Fibroblast of gingiva (primary cell): ENCODE measurements around the gene GTPBP1.

Source experiments
- DNase-seq: peaks from one replicate; pipeline ENCODE4 v3.0.0-alpha.2; 2011; ENCODE audit warnings: low read depth

GTPBP1 gene

GRCh38 chr22:38704654-38705234 is 1.0 kb upstream of the GTPBP1 start:
- DNase-seq: no peak

DNA sequence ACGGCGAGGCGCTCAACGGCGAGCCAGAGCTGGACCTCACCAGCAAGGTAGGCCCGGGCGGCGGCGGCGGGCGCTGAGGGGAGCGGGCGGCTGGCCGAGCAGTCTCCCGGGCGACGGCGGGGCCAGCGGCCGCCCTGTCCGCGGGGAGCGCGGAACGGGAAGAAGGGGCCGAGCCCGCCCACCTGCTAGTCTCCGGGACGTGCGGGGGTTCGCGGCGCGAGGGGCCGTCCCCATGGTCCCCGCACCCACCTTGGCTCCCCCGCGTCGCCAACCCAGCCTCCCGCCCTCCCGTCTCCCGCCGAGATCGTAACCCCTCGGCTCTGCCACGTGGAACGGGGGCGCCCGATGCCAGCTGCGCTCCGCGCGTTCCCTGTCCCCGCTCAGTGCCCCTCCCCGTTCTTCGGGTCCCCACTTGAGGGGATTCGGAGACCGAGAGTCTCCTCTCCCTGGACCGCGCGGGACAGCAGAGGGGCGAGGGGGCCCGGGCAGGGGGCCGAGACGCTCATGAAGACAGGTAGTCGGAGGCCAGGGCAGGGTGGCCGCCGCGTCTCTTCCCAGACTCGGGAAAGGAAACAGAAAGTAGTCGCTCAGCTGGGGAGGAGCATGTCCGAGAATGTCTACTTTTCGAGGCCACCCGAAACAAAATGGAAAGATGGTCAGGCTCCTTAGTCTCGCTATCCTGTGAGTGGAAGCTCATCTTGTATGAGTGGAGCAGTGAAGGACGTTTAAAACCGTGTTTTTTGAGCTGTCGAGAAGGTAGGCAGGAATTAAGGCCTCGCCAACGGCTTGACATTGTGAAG is 557 bp downstream of the GTPBP1 start:
- DNase-seq: peak; percentile 26

GRCh38 chr22:38706901-38707195 is 1.1 kb downstream of the GTPBP1 start:
- no peak for DNase-seq

GRCh38 chr22:38707346-38707745 is 1.6 kb downstream of the GTPBP1 start:
- no peak for DNase-seq

GRCh38 chr22:38707984-38708383 is 2.2 kb downstream of the GTPBP1 start:
- no peak for DNase-seq

GRCh38 chr22:38709306-38709705 is 3.6 kb downstream of the GTPBP1 start:
- DNase-seq: no peak

DNA sequence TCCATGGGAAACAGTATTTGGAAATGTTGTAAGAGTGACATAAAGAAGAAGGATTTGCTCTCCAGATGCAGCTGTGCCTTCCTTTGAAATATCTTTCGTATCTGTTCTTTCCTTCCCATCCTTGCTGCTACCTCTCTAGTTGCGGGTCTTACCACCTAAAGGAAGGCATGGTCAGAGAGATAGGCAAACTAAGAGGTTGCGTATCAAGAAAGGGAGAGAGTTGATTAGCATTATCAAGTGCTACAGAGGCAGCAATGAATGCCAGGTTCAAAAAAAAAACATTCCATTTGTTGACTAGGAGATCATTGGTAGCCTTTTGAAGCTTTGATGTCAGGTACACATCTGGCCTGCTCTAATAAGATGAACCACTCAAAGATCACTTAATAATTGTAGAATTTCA is 4.6 kb downstream of the GTPBP1 start:
- DNase-seq: no peak

- DNase-seq: no peak
Observed at GRCh38 chr22:38710866-38711265, 5.1 kb downstream of the GTPBP1 start.

GRCh38 chr22:38712486-38713207 is 6.9 kb downstream of the GTPBP1 start:
- DNase-seq: no peak

DNA sequence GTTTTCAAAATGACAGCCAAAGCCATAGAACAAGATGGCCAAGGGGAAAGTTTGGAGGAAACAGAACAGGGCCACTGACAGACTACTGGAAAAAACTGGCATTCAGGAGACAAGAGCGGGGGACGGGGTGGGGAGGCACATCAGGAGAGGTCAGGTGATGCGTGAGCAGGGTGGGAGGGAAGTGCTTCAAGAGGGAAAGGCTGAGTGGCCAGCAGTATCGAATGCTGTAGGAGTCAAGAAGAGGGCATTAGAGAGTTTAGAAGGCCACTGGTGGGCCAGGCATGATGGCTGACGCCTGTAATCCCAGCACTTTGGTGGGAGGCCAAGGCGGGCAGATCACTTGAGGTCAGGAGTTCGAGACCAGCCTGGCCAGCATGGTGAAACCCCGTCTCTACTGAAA is 8.2 kb downstream of the GTPBP1 start:
- no peak for DNase-seq

DNA sequence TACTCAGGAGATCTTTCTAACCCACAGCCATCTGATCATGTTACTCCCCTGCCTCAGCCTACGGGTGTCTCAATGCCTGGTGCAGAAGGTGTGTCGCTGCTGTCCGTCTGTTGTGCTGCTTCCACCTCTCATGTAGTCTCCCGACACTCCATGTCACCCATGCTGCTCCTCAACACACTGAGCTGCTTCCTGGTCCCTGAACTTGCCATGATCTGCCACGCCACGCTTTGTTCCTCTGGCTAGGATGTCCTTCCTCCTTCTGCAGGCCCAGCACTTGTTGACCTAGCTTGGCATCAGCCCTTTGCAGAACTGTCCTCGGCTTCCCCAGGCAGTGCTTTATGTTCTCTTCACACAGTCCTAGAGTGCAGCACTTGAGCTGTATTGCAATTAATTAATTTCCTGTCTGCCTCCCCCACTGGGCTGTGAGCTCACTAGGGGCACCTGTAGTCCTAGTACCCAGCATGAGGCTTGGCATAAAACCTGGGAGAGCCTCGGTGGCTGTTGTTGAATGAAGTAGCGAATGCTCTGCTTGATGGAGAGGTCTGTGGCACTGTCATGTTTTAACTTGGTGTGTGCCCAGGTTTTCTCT is 9.5 kb downstream of the GTPBP1 start:
- DNase-seq: no peak

- no peak for DNase-seq
Observed at GRCh38 chr22:38715852-38716251, 10.1 kb downstream of the GTPBP1 start.

DNA sequence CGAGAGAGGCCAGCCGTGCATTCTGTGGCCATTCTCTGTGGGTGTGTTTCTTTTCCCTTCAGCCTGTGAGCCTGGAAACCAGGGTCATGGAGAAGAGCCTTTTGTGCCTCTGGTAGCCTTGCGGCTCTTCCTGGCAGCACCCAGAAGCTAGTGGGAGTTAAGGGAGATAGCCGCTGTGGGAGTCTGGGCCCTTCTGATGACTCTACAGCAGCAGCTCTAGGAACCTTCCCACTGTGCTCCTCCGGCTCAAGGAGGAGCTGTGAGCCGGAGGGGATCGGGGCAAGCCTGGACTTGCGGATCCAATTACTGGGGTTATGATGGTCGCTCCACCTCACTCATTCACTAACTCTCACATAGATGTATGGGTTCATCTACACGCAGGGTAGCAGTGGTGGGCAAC is 10.5 kb downstream of the GTPBP1 start:
- DNase-seq: no peak

- DNase-seq: no peak
Observed at GRCh38 chr22:38716826-38717225, 11.1 kb downstream of the GTPBP1 start.

DNA sequence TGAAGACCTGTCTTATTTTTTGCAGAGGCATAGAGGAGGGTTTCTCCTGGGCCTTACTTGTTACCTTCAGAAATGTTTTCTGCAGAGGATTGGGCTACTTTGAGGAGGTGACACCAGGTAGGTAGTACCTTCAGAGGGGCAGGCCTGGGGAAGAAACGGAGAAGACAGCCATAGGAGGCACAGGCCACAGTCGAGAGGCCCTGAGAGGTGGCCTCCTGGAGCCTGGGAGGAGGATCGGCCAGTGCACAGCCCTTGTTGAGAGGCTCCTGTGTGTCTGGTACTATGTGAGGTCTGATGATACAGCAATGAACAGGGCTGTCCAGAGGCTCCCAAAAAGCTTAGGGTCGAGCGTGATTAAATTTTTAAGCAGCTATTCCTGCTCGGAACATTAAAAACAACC is 11.5 kb downstream of the GTPBP1 start:
- DNase-seq: no peak

GRCh38 chr22:38718414-38718813 is 12.7 kb downstream of the GTPBP1 start:
- DNase-seq: peak; percentile 81

DNA sequence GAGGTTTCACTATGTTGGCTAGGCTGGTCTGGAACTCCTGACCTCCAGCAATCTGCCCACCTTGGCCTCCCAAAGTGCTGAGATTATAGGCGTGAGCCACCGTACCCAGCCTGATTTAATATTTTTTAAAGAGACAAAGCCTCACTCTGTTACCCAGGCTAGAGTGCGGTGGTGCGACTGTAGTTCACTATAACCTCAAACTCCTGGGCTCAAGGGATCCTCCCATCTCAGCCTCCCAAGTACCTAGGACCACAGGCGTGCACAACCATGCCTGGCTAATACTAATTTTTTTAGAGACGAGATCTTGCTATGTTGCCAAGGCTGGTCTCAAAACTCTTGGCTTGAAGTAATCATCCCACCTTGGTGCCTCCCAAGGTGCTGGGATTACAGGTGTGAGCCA is 13.5 kb downstream of the GTPBP1 start:
- no peak for DNase-seq

DNA sequence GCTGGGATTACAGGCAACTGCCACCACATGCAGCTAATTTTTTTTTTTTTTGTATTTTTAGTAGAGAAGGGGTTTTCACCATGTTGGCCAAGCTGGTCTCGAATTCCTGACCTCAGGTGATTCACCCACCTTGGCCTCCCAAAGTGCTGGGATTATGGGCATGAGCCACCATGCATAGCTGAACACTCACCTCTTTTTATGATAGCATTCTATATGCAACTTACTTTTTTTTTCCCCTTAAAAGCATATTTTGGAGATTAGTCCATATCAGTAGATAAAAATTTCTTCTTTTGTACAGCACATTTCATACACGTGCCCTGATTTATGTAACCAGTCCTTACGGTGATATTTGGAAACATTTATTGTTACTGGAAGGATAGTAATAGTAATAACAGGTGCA is 14.6 kb downstream of the GTPBP1 start:
- no peak for DNase-seq

DNA sequence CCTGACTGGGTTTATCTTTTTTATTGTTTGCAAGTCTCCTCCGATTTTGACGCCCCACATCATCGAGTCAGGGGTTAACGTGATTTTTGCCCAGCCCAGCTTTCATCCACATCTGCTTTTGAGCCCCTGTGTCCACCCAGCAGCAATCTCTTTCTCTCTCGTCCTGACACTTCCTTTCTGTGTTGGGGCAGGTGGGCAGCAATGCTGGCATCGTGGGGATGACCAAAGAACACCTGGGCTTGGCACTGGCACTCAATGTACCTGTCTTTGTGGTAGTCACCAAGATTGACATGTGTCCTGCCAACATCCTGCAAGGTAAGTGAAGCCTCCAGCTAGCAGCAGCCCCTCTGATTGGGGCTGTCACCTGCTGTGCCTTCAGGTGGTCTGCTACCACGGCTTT is 15.8 kb downstream of the GTPBP1 start:
- DNase-seq: no peak

DNA sequence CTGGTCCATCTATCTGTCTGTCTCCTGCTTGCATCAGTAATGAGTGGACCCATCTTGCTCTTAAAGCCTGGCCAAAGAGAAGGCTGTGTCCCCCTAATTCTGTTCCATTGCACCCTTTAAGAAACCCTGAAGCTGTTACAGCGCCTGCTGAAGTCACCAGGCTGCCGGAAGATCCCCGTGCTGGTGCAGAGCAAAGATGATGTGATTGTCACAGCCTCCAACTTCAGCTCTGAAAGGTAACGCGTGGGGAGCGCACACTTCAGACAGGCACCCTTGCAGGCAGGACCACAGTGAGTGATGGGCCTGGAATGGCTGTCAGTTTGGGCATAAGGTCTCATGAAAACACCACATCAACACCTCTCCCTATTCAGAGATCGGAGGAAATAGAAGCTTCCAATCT is 18.4 kb downstream of the GTPBP1 start:
- DNase-seq: no peak

DNA sequence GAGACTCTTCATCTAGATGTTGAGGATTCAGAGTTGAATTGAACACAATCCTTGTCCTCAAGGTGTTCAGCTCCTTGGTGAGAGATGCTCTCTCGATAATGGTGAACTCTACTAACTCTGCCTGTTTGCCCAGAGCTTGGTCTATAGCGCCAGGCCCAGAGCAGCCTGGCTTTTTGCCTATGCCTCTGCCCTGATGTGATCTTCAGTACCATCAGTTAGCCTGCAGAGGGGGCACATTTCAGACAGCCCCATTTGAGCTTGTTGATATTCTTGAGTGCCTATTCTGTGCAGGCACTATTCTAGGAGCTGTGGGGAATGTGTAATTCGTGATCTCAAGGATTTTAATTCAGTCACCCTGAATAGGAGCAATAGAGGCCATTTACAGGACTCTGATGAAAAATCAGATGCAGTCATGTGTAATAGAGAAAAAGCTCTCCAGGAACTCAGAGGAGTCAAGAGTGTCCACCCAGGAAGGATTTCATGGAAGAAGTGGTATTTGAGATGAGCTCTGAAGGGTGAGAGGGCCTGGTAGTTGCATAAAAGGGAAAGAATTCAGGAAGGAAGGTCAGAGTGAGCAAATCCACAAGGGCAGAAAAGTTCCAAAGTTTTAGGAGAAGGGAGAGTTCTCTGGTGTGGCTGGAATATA is 19.3 kb downstream of the GTPBP1 start:
- peak; percentile 22 for DNase-seq

DNA sequence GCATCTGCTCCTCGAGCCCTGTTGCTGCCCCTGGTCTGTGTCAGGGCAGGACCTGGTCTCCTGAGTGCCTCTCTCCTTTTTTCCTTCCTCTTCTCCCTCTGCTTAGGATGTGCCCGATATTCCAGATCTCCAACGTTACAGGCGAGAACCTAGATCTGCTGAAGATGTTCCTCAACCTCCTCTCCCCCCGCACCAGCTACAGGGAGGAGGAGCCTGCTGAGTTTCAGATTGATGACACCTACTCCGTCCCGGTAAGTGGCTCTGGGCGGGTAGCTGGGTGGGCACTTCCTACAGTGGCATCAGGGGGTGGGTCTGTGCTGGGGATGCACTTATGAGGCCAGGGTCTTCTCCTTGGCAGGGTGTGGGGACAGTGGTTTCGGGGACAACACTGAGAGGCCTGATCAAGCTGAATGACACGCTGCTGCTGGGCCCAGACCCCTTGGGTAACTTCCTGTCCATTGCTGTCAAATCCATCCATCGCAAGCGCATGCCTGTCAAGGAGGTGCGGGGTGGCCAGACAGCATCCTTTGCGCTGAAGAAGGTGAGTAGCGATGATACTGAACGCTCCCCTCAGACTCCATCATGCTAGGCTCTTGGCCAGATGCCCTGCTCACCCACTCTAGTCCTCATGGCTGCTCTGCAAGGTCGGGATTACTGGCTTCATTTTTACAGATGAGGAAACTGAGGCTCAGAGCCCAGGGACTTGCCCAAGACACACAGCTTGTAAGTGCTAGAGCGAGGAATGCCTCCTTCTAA is 20.3 kb downstream of the GTPBP1 start:
- DNase-seq: no peak
